HG03521 (cell line): ENCODE measurements around the gene TMLHE.
"Not testable (repeated sequence)": the region's sequence is repeated elsewhere in the genome, so short reads cannot be mapped to it uniquely, and the experiment has no call there.

ENCODE experiments used
- ATAC-seq: cut with Tn5 transposase; IDR thresholded peaks from one replicate; pipeline ENCODE4 v1.9.1; 2021; ENCODE audit warnings: mild to moderate bottlenecking, moderate library complexity; ENCODE audit not compliant: unreplicated experiment

Gene TMLHE

GRCh38 chrX:155505296-155505695, 107.5 kb downstream of the TMLHE start:
- no peak for ATAC-seq

- ATAC-seq = not testable (repeated sequence)
These were observed 117.6 kb downstream of the TMLHE start for GRCh38 chrX:155495134-155495533.

GRCh38 chrX:155491421-155491820, 121.3 kb downstream of the TMLHE start:
- ATAC-seq = not testable (repeated sequence)

GRCh38 chrX:155477136-155477535, 135.6 kb downstream of the TMLHE start:
- ATAC-seq = not testable (repeated sequence)

- not testable (repeated sequence) for ATAC-seq
These were observed 146.3 kb downstream of the TMLHE start for GRCh38 chrX:155466269-155466938.

- ATAC-seq = not testable (repeated sequence)
These were observed 152.3 kb downstream of the TMLHE start for GRCh38 chrX:155460501-155460900.

- peak; percentile 71 for ATAC-seq
These were observed 154.3 kb downstream of the TMLHE start, which contains the start of gene F8A3 for GRCh38 chrX:155458471-155458870. Gene F8A3 (minus strand): TSS chrX:155458620. CDS start chrX:155458600, 20 bp downstream.

GRCh38 chrX:155457761-155458447, 154.8 kb downstream of the TMLHE start:
- peak; percentile 41 for ATAC-seq

GRCh38 chrX:155441097-155441496, 171.7 kb downstream of the TMLHE start:
- ATAC-seq = no peak
